ENCODE results near the gene RPL18A. TPM values are rescaled to one million over a fixed set of nuclear protein-coding genes. Genes with fewer than 3 reads are reported as not detected.

The RPL18A gene
- total and polyA plus RNA-seq, 2 of the 13 experiments (the other 11 are each of a cell fraction or from before 2014, with no cell fraction given): 1,471 to 2,004 TPM

- POLR2A ChIA-PET: interaction anchor here (1.9 kb wide), 1 partner anchor 16 kb away, joined by 4 read pairs; no protein-coding TSS in a partner anchor
- no TSS peak for BruUV-seq (replicated peaks)
- intact Hi-C loops (cut with micrococcal nuclease; ENCODE audit: unreplicated experiment) (no loop called here), in situ Hi-C loops (cut with HindIII; ENCODE audit: extremely low pct_ligation_motif_present, low pct_unique_long_range_greater_than_20kb) (no loop called here)
- no peak overlapping the region for H3K9ac ChIP-seq (ENCODE audit: insufficient read depth, low read depth, low read length)
- WGBS (ENCODE audit: low lambda C conversion rate): 89% methylated on average over 7 of the region's 9 CpGs
- no peak overlapping the region for H3K27ac ChIP-seq (ENCODE audit: extremely low read length, insufficient read depth, low read length)
- no peaks in the 10 kb centered on the region for H3K79me2 ChIP-seq (ENCODE audit: insufficient read depth, low read length)
- no peaks in the 10 kb centered on the region; a peak in 1 of 5 replicates for H3K27me3 ChIP-seq (ENCODE audit: control insufficient read depth in 1 of 2, insufficient read depth in 2 of 2, low read length in 2 of 2)
- peak; percentile 97 for TF ChIP-seq ZNF768 (CRISPR knock-in tag; IDR thresholded peaks at IDR 0.05)
- peak; percentile 40; the same call in 1 of the 2 replicates for TF ChIP-seq ZMYM3 (CRISPR knock-in tag; IDR thresholded peaks at IDR 0.05)
- no peak for TF ChIP-seq SMAD9 (CRISPR knock-in tag; IDR thresholded peaks at IDR 0.05)
- no peak for TF ChIP-seq DNMT3B (CRISPR knock-in tag; conservative IDR thresholded peaks at IDR 0.05)
- no peak for TF ChIP-seq RBAK (CRISPR knock-in tag; IDR thresholded peaks at IDR 0.05)
- no peak for TF ChIP-seq ZBTB46 (CRISPR knock-in tag; IDR thresholded peaks at IDR 0.05; ENCODE audit: borderline replicate concordance)
- TF ChIP-seq IRX3 (CRISPR knock-in tag; IDR thresholded peaks at IDR 0.05; ENCODE audit: borderline replicate concordance, low read depth): no peak
- H3K4me1 ChIP-seq (ENCODE audit: insufficient read depth, low read length): peaks cover 18% of the 10 kb centered on the region
- H3K4me2 ChIP-seq (ENCODE audit: low read depth, low read length): no peak overlapping the region
- CTCF ChIA-PET (ENCODE audit: low intra/inter-chr PET ratio, low total read pairs): no interaction called here
- DNase-seq (ENCODE audit: low spot score) (no peak), FAIRE-seq (no peak), ATAC-seq (no peak)
- H3K36me3 ChIP-seq (replicated peaks in 1 of 2; ENCODE audit: control insufficient read depth in 1 of 2, insufficient read depth in 2 of 2, low read length in 2 of 2): peaks cover 0 to 4% of the 10 kb centered on the region in 2 experiments; a peak in 2 of 5 replicates
- H2AFZ ChIP-seq (ENCODE audit: low read length): no peak overlapping the region
- no peak overlapping the region for H3K4me3 ChIP-seq (replicated peaks in 1 of 3; ENCODE audit: insufficient read depth in 1 of 3, low read depth in 2 of 3, low read length in 3 of 3)
- H4K20me1 ChIP-seq (ENCODE audit: insufficient read depth, low read length): no peaks in the 10 kb centered on the region
- no peaks in the 10 kb centered on the region for H3K9me3 ChIP-seq (ENCODE audit: low read length)
Measured at GRCh38 chr19:17843292-17843827, 16.4 kb upstream of the RPL18A start.

Data from HepG2 (cell line).